Kidney tubule cell (primary cell): ENCODE data around the gene NOTCH1.

Experiments
- DNase-seq: peaks from one replicate; pipeline ENCODE4 v3.0.0-alpha.2; 2018; ENCODE audit warnings: low spot score

Gene NOTCH1

GRCh38 chr9:136531904-136532798 lies 13.7 kb downstream of the NOTCH1 start:
- DNase-seq: no peak

GRCh38 chr9:136531186-136531903 lies 14.5 kb downstream of the NOTCH1 start:
- DNase-seq: no peak

GRCh38 chr9:136530461-136531089 lies 15.3 kb downstream of the NOTCH1 start:
- no peak for DNase-seq

- no peak for DNase-seq
Measured at GRCh38 chr9:136529516-136530460, 16.1 kb downstream of the NOTCH1 start.

- no peak for DNase-seq
Measured at GRCh38 chr9:136528716-136529341, 17.0 kb downstream of the NOTCH1 start.

- DNase-seq: no peak
Measured at GRCh38 chr9:136527721-136528710, 17.8 kb downstream of the NOTCH1 start.

GRCh38 chr9:136527131-136527530 lies 18.7 kb downstream of the NOTCH1 start:
- DNase-seq: no peak

GRCh38 chr9:136526625-136527066 lies 19.2 kb downstream of the NOTCH1 start:
- DNase-seq: no peak

GRCh38 chr9:136525841-136526499 lies 19.9 kb downstream of the NOTCH1 start:
- DNase-seq: no peak

- DNase-seq: no peak
Measured at GRCh38 chr9:136525207-136525606, 20.6 kb downstream of the NOTCH1 start.

- no peak for DNase-seq
Measured at GRCh38 chr9:136522314-136523237, 23.3 kb downstream of the NOTCH1 start.

- no peak for DNase-seq
Measured at GRCh38 chr9:136521537-136521936, 24.3 kb downstream of the NOTCH1 start.

GRCh38 chr9:136520053-136520540 lies 25.8 kb downstream of the NOTCH1 start:
- peak; percentile 87 for DNase-seq

- peak; percentile 13 for DNase-seq
Measured at GRCh38 chr9:136519263-136520052, 26.4 kb downstream of the NOTCH1 start.

GRCh38 chr9:136518623-136519022 lies 27.2 kb downstream of the NOTCH1 start:
- no peak for DNase-seq

- DNase-seq: no peak
Measured at GRCh38 chr9:136517950-136518349, 27.9 kb downstream of the NOTCH1 start.
